GM19043 (cell line): ENCODE data around the gene FAM167B.
"Not testable (repeated sequence)": the region's sequence is repeated elsewhere in the genome, so short reads cannot be mapped to it uniquely, and the experiment has no call there.

Experiments
- ATAC-seq: cut with Tn5 transposase; IDR thresholded peaks from one replicate; pipeline ENCODE4 v1.9.1; 2021; ENCODE audit warnings: low read depth; ENCODE audit not compliant: unreplicated experiment

Gene FAM167B

DNA sequence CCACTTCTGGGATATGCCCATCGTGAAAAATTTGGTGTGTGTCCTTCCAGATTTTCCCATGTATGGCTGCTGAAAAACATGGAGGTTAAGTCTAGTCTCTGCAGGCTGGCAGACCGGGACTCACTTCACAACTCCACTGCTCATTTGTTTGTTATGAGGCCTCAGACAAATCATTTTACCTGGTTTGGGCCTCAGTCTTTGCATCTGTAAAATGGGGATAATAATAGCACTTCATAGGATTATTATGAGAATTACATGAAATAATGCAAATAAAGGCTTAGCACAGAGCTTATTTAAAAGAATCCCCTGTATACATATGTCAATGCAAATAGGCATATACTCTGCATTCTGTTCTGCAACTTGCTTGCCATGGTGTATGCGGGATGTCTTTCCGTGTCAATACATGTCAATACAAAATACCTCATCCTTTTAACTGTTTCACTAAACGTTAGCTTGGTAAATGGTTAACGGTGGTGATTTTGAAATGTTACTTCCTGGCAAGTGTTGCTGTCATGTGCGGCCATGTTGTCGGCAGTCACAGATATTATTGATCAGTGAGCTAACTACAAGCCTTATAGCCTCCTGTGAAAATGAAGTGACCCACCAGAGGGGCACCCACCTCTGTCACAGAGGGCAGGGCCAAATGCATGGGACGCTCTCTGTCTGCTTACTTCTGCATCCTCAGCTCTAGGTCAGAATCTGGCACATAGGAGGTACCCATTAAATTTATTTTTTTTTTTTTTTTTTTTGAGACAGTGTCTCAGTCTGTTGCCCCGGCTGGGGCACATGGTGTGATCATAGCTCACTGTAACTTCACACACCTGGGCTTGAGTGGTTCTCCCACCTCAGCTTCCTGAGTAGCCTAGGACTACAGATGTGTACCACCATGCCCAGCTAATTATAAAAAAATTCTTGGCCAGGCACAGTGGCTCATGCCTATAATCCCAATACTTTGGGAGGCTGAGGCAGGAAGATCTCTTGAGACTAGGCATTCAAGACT lies 8.3 kb downstream of the FAM167B start:
- no peak for ATAC-seq

- no peak for ATAC-seq
Measured at GRCh38 chr1:32256473-32257226, 9.6 kb downstream of the FAM167B start.

GRCh38 chr1:32257227-32257508 lies 10.1 kb downstream of the FAM167B start:
- no peak for ATAC-seq

GRCh38 chr1:32263236-32263593 lies 16.2 kb downstream of the FAM167B start:
- ATAC-seq, result not testable (repeated sequence)

DNA sequence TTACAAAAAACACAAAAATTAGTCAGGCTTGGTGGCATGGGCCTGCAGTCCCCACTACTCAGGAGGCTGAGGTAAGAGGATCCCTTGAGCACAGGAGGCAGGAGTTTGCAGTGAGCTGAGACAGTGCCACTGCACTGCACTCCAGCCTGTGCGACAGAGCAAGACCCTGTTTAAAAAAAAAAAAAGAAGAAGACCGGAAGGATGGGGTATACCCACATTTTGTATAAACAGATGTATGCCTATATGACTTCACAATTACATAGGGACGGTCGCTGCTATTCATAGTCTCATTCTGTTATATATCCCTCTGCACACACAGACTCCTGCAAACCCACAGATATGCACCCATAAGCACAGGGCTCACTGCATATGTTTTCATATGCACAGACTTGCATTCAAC lies 16.7 kb downstream of the FAM167B start:
- ATAC-seq, result no peak

GRCh38 chr1:32265846-32266245 lies 18.8 kb downstream of the FAM167B start:
- no peak for ATAC-seq

DNA sequence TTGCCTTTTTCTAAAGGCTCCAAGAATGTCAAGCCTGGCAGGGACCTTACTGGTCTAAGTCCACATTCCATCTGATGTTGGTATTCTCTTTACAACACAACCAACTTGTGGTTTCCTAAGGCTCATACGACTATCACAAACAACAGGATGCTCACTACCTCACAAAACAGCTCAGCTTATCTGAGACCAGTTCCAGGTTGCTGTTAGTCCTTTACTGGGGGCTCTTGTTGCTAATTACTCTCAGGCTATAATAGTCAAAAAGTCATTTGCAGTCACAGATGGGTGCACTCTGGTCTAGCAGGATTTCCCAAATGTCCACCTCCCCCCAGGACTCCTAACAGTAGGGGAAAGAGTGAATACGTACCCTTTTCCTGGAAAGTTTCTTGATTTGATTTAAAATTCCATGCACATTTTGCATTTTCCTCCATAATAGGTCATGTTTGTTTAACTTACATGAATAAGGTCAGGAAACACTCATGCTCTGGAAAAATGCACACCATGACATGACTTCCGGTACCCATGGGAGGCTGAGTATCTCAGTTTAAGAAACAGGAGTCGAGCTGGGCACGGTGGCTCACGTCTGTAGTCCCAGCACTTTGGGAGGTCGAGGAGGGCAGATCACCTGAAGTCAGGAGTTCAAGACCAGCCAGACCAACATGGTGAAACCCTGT lies 20.0 kb downstream of the FAM167B start:
- no peak for ATAC-seq

DNA sequence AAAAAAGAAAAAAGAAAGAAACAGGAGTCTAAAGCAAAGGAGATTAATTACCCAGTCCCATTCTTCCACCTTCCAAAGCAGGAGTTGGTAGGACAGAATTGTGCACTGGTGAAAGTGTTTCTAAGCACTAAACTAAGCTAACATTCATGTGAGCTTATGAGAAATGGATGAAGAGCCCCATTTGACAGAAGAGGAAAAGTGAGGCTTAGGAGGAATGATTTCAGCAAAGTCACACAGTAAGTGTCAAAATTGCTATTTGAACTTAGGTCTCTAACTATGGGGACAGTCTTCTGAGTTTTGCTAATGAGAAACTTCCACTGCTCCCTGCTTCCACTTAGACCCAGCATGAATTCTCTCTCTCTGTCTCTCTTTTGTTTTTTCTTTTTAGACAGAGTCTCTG lies 22.7 kb downstream of the FAM167B start:
- no peak for ATAC-seq

DNA sequence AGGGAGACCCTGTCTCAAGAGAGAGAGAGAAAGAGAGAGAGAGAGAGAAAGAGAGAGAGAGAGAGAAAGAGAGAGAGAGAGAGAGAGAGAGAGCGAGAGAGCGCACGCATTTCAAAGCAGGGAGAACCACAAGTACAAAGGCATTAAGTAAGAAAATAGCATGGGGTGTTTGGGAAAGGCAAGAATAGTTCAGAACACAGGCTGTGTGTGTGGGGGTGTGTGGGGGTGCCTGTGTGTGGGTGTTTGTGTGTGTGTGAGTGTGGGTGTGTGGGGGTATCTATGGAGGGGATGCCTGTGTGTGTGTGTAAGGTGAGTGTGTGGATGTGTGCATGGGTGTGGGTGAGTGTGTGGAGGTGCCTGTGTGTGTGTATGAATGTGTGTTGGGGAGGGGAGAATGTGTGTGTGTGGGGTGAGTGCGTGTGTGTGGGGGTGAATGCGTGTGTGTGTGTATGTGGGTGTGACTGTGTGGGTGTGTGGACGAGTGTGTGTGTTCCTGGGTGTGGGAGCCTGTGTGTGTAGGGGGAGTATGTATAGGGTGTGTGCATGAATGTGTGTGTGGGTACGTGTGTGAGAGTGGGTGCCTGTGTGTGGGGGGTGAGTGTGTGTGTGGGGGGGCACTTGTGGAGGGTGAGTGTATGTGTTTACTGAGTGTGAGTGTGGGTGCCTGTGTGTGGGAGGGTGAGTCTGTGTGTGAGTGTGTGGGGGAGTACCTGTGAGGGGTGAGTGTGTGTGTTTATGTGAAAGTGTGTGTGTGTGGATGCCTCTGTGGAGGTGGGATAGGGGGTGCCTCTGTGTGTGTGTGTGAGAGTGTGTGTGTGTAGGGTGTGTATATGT lies 25.8 kb downstream of the FAM167B start:
- no peak for ATAC-seq

- no peak for ATAC-seq
Measured at GRCh38 chr1:32273391-32274208, 26.6 kb downstream of the FAM167B start.

GRCh38 chr1:32274646-32275340 lies 27.8 kb downstream of the FAM167B start:
- ATAC-seq, result no peak

GRCh38 chr1:32275424-32275823 lies 28.4 kb downstream of the FAM167B start:
- ATAC-seq, result no peak

GRCh38 chr1:32276032-32276782 lies 29.2 kb downstream of the FAM167B start:
- ATAC-seq, result no peak

GRCh38 chr1:32284777-32285176 lies 37.8 kb downstream of the FAM167B start:
- not testable (repeated sequence) for ATAC-seq

- ATAC-seq, result no peak
Measured at GRCh38 chr1:32285658-32286057, 38.6 kb downstream of the FAM167B start.

GRCh38 chr1:32286763-32287162 lies 39.7 kb downstream of the FAM167B start:
- no peak for ATAC-seq

GRCh38 chr1:32289256-32289655 lies 42.2 kb downstream of the FAM167B start:
- no peak for ATAC-seq

DNA sequence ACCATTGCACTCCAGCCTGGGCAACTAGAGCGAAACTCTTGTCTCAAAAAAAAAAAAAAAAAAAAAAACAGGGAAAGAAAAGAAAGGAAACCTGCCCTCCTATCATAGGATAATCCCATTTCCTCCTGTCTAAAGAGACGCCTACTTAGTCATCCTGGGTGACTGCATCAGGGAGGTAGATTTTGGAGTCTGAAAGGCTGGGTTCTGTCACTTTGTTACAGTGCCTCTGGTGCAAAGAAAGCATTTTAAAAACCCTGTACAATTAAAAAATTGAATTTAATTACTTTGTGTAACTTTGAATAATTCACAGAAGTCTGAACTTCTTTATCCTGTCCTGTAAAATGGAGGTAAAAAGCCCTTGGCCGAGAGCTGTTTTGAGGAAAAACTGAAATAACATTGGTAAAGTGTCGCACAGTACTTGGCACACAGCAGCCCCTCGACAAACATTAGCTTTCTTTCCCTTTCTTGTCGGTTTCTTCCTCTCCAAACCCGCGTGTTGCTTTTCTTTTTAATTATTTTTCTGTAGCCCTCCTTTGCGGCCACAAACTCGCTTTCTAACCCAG lies 44.2 kb downstream of the FAM167B start:
- no peak for ATAC-seq
